Measurements from ENCODE around the gene SYPL1.

DNA sequence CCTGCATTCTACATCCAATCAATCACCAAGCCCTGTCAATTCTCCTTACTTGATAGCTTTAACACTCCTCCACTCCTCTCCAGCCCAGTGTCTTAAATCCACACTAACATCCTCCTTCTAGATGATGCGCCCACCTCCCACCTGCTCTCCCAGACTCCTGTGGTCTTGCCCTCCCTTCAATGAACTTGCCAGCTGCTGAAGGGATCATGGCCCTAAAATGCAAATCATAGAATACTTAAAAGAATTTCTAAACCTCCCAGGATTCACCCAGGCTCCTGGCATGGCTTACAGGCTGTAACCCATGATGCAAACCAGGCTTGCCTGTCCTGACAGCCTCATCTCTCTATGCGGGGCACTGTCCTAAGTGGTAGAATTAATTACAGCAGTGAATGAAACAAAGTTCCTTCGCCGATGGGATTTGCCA, 43.6 kb downstream of the SYPL1 start:
- TF ChIP-seq ZNF140 (tag by site-specific recombination; IDR thresholded peaks at IDR 0.05) (no peak), ZNF138 (tag by site-specific recombination; IDR thresholded peaks at IDR 0.05; ENCODE audit: borderline replicate concordance) (no peak), ZNF677 (tag by site-specific recombination; IDR thresholded peaks at IDR 0.05) (no peak), ZBTB1 (tag by site-specific recombination; IDR thresholded peaks at IDR 0.05) (no peak), ZNF433 (tag by site-specific recombination; IDR thresholded peaks at IDR 0.05; ENCODE audit: low read depth) (no peak), ZNF174 (tag by site-specific recombination; IDR thresholded peaks at IDR 0.05) (no peak), ZXDB (tag by site-specific recombination; IDR thresholded peaks at IDR 0.05) (no peak), ZNF560 (tag by site-specific recombination; IDR thresholded peaks at IDR 0.05; ENCODE audit: borderline replicate concordance) (no peak)
- TF ChIP-seq, protein P1, sequence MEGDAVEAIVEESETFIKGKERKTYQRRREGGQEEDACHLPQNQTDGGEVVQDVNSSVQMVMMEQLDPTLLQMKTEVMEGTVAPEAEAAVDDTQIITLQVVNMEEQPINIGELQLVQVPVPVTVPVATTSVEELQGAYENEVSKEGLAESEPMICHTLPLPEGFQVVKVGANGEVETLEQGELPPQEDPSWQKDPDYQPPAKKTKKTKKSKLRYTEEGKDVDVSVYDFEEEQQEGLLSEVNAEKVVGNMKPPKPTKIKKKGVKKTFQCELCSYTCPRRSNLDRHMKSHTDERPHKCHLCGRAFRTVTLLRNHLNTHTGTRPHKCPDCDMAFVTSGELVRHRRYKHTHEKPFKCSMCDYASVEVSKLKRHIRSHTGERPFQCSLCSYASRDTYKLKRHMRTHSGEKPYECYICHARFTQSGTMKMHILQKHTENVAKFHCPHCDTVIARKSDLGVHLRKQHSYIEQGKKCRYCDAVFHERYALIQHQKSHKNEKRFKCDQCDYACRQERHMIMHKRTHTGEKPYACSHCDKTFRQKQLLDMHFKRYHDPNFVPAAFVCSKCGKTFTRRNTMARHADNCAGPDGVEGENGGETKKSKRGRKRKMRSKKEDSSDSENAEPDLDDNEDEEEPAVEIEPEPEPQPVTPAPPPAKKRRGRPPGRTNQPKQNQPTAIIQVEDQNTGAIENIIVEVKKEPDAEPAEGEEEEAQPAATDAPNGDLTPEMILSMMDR (tag by site-specific recombination; IDR thresholded peaks at IDR 0.05), result no peak
- TF ChIP-seq, protein P2, sequence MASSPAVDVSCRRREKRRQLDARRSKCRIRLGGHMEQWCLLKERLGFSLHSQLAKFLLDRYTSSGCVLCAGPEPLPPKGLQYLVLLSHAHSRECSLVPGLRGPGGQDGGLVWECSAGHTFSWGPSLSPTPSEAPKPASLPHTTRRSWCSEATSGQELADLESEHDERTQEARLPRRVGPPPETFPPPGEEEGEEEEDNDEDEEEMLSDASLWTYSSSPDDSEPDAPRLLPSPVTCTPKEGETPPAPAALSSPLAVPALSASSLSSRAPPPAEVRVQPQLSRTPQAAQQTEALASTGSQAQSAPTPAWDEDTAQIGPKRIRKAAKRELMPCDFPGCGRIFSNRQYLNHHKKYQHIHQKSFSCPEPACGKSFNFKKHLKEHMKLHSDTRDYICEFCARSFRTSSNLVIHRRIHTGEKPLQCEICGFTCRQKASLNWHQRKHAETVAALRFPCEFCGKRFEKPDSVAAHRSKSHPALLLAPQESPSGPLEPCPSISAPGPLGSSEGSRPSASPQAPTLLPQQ (tag by site-specific recombination; IDR thresholded peaks at IDR 0.05), result no peak

Measured in HEK293 (cell line).